NCI-H1930 (cell line): Measurements from ENCODE around the gene RPL7A.
"Not testable (repeated sequence)": the region's sequence is repeated elsewhere in the genome, so short reads cannot be mapped to it uniquely, and the experiment has no call there.

ENCODE experiments used
- DNase-seq, 2 experiments: peaks; one replicate each; lab custom pipeline; 2025; lab: John Stamatoyannopoulos, UW

The RPL7A gene

GRCh38 chr9:133389025-133389557, 41.1 kb downstream of the RPL7A start:
- DNase-seq: no peak

GRCh38 chr9:133389562-133389961, 41.5 kb downstream of the RPL7A start:
- no peak for DNase-seq

- DNase-seq: no peak
Measured at GRCh38 chr9:133390713-133391112, 42.7 kb downstream of the RPL7A start.

GRCh38 chr9:133391449-133391848, 43.4 kb downstream of the RPL7A start:
- DNase-seq: not testable (repeated sequence)

- DNase-seq: not testable (repeated sequence)
Measured at GRCh38 chr9:133392308-133392707, 44.3 kb downstream of the RPL7A start.

GRCh38 chr9:133393399-133393798, 45.4 kb downstream of the RPL7A start:
- DNase-seq: no peak

GRCh38 chr9:133394687-133395271, 46.8 kb downstream of the RPL7A start:
- DNase-seq: no peak

GRCh38 chr9:133396952-133397351, 48.9 kb downstream of the RPL7A start:
- DNase-seq: no peak

GRCh38 chr9:133397370-133397769, 49.4 kb downstream of the RPL7A start:
- no peak for DNase-seq

- no peak for DNase-seq
Measured at GRCh38 chr9:133397895-133398294, 49.9 kb downstream of the RPL7A start.

GRCh38 chr9:133400292-133400691, 52.3 kb downstream of the RPL7A start:
- no peak for DNase-seq
